GM19025 (cell line): ENCODE measurements around the gene ZNF365.
A peak's percentile ranks its signal among the peaks of the same experiment; 100 is the strongest.
"Not testable (repeated sequence)": the region's sequence is repeated elsewhere in the genome, so short reads cannot be mapped to it uniquely, and the experiment has no call there.

Source experiments
- ATAC-seq: cut with Tn5 transposase; IDR thresholded peaks from one replicate; pipeline ENCODE4 v1.9.1; 2021; ENCODE audit warnings: mild to moderate bottlenecking, low read depth, moderate library complexity; ENCODE audit not compliant: unreplicated experiment

ZNF365 gene

DNA sequence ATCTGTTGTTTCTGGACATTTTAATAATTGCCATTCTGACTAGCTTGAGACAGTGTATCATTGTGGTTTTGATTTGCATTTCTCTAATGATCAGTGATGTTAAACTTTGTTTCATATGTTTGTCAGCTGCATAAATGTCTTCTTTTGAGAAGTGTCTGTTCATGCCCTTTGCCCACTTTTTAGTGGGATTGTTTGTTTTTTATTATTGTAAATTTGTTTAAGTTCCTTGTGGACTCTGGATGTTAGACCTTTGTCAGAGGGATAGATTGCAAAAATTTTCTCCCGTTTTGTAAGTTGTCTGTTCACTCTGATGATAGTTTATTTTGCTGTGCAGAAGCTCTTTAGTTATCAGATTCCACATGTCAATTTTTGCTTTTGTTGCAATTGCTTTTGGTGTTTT is 36.8 kb downstream of the ZNF365 start:
- ATAC-seq: not testable (repeated sequence)

DNA sequence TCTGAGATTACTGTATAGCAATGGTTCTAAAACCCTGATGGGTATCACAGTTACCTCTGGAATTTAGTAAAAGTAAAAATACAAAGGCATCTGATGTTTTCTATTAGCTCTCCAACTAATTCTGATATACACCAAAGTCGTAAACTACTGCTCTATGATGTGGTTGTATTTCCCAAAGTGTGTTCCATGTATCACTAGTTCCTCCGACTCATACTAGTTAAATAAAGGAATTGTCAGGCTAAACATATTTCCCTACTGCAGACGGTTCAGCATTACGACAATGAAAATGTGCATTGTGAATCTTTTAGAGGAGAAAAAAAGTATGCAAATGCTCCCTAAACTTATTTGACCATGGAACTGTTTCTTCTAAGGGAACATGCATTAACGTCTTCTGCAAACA is 38.9 kb downstream of the ZNF365 start:
- no peak for ATAC-seq

DNA sequence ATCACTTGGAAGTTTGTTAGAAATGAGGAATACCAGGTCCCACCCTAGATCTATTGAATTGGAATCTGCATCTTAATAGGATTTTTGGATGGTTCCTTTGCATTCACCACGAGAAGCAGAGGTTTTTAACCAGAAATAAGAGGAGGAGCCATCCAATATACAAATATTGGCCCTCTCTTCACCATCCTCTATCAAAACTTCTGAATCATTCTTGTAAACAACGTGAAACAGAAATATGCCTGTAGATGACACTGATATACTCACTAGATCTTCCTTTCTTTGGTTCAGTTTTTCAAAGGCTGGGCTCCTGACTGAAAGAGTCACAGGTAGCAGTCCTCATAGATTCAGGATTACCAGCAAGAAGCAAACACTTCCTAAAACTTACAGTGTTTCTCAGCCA is 39.5 kb downstream of the ZNF365 start:
- no peak for ATAC-seq

DNA sequence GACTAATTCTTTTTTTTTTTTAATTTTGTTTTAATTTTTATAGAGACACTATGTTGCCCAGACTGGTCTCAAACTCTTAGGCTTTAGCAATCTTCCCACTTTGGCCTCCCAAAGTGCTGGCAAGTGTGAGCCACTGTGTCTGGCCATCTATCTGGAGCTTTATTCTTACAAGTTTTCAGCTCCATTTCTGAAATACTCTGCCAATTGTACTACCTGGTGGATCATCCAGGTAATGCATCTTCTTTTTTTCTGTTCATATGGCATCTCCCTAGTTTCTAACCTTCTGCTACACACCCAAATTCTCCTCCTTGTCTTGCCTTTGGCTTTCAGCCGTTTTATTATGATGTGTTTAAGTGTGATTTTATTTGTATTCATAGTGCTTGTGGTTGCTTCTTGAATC is 40.2 kb downstream of the ZNF365 start:
- no peak for ATAC-seq

DNA sequence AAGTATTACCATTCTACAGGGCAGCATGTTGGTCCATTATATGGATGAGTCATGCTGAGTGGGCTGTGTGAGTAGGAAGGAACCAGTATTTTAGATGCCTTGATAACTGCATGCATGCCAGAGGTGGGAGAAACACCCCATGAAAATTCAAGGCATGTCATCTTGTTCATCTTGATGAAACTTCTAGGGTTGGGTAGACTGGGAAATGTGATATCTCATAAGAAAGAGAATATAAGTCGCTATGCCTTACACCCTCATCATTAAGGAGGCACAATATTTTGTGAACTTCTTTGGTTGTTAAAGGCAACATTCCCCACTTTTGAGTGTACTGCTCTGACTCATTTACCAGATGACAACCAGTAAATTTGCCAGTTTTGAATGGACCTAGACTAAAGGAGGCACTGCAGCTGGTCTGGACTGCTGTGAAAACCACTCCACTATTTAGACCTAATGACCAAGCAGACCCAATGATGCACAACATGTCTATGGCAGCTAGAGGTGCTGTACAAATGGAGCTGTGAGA is 48.0 kb downstream of the ZNF365 start:
- no peak for ATAC-seq

DNA sequence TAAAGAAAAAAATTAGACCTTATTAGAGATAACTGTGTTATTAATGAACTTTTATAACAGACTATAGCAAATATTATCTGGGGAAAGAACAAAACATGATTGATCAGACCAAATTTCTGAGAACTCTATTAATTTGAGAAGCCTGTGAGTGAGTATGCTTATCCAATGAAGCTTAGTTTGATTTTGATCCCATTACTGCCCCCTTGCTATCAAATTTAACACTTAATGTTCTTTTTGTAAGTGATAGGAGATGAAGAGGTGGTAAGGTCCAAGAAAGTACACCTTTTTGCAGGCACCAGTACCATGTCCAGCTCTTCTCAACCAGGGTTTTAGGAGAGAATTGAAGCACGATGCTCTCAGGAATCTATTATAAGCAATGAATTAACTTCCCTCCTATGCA is 49.9 kb downstream of the ZNF365 start:
- no peak for ATAC-seq

DNA sequence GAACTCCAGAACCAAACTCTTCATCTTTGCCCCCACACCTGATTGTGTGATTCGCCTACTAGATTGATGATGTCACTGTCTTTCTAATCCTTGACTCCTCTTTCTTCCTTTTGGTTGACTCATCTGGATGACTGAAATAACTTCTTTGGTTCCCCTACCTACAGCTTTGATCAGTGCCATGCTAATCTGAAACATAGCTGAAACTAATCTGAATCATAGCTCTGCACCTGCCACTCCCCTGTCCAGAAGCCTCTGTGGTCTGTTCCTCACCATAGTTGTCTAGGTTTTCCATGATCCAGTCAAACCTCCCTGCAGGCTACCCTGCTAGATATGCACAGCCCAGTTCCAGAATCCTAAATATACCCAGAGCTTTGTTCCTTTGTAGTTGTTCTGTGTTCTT is 51.9 kb downstream of the ZNF365 start:
- no peak for ATAC-seq

DNA sequence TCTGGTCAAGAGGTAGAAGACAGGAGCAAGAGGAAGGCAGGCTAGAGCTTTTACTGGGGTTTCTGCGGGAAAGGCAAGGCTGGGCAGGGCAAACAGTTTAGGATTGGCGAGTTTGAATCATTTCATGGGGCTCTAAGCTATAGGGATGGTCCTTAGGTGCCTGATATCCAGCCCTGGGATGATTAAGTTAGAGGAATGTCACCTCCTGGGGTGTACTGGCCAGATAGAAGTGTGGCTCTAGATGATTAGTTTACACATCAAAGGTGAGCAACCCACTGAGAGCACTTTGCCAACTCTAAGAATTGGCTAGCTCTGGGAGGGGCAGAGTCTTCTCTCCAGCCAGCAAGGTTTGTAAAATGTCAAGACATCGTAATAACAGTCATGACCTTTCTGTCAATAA is 52.4 kb downstream of the ZNF365 start:
- ATAC-seq: no peak

DNA sequence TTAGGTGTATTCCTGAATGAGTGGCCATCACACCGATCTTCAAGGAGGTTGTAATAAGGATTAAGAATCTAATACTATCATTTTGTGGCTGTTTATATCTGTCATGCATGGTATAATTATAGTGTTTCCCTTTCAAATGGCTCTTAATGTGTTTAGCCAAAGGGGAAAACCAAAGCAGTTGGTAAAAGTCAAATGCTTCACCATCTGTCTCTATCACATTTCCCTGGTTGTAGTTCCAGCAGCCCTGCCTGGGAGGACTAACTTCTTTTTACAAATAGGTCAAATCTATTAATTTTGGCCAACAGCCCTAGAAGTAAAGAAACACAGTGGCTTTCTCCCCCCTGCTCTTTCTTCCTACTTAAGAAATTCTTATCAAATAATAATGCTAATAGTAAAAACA is 56.7 kb downstream of the ZNF365 start:
- ATAC-seq: no peak

DNA sequence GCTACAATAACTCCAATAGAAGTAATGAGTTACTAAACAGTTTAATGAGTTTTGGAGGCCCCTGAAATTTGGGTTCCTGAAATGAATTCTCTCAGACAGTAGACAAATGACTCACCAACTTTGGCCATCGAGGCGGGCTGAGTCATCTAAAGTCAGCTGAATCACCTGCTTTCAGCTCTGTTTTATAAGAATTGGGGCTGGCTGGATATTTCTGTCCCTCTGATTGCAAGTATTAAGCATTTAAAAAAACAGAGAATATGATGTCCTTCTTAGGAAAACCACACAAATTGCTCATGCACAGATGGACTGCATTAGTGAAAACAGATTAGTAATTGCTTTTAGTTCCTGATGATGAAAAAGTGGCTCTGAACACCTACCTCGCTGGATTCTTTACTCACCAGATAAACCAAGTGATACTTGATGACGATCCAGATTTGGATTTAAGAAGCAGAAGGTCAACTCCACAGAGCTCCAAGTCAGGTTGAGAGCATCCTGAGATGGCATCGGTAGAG is 59.1 kb downstream of the ZNF365 start:
- ATAC-seq: peak; percentile 84

DNA sequence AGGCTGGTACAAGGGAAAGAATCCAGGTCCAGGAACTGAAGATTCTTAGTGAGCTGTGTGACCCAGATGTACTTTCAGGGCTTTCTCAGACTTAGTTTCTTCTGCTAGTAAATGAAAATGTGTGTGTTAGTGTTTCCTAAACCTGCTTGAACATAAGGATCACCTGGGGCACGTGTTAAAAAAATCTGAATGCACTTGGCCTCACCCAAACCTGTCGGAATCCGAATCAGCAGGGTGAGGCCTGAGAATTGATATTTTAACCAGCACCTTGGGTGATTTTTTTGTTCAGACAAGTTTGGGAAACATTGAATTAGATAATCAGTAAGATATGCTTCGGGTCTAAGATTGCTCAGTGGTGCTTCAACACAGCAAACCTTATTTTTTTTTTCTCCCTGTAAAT is 59.7 kb downstream of the ZNF365 start:
- no peak for ATAC-seq

DNA sequence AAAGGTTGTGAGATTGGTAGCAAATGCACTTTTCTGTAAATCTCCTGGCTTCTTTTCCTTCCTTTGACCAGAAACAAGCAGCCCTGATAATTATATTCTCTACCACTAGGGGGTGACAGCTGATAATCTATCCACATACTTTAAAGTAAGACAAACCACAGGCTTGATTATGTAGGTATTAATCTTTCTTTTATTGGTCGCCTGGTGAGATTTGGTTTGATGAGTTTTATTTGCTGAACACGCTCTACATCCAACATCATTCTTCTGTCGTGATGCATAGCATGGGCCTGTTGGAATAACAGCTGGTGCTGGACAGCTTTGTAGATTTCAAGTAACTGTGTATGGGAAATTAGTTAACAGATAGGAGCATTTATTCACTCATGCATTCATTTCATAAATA is 63.5 kb downstream of the ZNF365 start:
- ATAC-seq: no peak

DNA sequence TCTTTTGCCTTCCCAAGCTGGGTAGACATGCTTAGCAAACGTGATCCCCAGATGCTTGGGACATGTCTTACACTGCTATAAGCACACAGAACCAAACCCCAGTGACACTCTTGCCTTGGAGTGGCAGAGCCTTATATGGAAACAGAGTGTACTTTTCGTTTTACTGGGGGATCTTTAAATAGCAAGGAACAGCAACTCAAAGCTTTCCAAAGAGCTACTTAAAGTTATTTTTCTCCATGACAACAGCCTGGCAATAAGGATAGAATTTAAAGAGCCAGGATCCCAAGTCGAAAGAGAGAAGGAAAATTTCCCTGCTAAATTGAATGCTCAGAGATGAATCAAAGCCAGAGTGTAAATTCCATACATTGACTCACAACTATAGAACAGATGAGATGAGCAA is 67.8 kb downstream of the ZNF365 start:
- no peak for ATAC-seq

DNA sequence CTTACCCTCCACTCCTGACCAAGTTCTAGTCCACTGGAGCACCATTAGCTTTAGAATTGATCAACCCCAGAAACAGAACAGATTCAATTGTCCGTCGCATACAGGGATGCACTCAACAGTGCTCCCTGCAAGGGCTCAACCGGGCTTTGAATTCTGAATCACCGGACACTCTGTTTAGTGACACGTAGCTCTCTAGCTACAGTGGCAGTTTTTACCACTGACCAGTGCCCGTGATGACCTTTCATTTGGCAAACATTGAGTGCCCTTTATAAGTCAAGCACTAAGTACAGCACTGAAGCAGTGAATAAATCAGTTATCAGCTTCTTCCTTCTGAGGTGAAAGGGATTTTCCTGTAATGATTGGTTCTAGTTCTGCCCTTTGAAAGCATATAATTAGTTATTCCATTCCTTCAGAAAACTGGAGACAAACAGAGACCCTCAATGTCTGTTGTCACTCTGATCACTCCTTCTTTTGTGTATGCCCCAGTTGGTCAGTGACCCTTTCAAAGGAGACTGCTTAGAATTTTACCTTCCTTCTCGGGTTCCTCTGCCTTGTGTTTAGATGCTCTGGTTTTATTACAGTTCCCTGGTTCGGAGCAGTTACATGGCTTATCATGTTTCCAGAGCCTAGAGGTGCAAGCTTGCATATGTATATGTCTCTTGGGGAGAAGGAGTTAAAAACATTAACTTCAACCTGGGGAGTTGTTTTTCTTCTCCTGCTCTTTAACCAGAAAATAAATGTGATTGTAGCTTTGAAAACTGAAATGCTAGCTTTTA is 68.9 kb downstream of the ZNF365 start:
- ATAC-seq: no peak

DNA sequence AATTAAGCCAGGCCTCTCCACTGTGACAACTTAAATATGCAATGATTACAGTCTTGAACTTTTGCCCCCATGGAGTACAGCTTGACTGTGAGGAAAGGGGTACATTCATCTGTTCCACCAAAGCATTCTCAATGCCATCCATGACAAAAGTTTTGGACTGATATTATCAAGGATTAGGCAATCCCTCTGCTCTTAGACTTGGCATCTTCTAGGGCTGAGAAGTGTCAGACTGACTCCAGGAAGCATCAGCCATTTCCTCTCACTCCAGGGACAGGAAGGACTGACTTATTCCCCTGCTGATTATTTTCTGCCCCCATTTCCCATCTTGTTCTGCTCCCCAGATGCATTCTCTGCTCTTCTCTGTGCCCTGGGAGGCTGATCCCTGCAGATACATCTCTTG is 69.7 kb downstream of the ZNF365 start:
- no peak for ATAC-seq

DNA sequence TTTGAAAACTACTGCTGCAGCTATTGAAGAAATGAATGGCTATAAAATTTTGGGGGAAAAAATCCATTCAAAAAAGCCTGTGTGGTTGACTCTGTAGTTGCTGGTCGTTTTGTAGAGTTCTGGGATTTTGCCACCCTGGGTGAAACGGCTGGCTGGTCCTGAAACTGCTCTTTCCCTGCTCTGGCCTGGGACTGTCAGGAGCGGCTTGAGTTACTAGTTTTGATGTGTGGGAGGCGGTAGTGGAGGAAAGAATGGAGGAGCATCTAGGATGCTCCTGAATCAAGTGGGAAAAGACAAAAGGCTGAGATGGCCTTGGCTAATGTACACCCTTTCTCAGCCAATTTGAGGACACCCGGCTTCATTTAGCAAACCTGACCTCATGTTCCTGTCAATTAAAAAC is 72.5 kb downstream of the ZNF365 start:
- ATAC-seq: no peak

DNA sequence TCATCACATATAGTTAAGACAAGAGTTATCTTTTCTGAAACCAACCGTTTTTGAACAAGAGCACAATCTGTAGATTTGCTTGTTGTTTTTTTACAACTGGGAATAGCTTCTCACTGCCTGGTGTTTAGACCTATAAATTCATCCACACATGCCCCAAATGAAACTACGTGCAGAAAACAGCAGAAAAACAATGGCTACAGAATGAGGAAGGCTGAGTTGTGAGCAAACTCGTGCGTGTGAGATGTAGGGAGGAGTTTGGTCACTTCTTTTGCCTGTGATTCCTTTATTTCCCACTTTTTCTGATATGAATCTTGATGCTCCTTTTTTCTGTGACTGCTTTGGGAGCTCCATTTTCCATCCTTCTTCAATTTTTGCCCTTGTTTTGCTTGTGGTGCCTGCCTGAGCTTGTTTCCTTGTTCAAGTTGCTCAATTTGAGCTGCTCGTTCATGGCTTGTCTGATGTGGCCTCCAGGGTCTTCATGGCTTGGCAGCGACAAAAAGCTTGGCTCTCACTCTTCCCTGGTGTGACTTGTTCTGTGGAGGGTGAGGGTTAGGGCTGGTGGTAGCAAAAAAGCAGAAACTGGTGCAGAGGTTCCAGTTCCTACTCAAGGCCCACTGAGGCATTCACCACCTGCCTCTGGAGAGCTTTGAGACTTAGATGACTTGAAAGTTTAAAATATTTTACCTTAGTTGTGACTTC is 76.9 kb downstream of the ZNF365 start:
- ATAC-seq: no peak

DNA sequence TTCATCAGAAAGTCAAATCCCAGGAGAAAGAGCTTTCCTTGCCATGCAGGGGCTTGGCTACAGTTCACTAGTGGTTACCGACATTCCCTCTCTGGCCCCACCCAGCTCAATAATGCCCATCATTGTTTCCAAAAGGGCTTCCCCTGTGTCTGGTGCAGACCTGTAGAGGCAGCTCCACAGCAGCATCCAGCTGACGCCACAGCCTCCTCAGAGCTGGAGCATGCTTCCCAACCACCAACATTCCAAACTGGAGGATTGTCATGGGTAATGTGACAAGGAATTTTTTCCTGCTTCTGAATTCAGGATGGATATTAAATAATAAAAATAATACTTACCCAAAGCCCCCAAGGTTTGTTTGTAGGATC is 77.4 kb downstream of the ZNF365 start:
- ATAC-seq: no peak
